Neuron (in vitro differentiated cells): ENCODE measurements around the gene PDE6D.

Experiments
- H2AFZ ChIP-seq: one replicate; pipeline ENCODE4 v1.6.1; 2013; ENCODE audit warnings: low read depth, mild to moderate bottlenecking, inconsistent platforms, low read length, moderate library complexity
- H3K27me3 ChIP-seq: one replicate; pipeline ENCODE4 v1.6.1; 2013; ENCODE audit warnings: low read length; ENCODE audit not compliant: insufficient read depth
- H3K36me3 ChIP-seq: one replicate; pipeline ENCODE4 v1.6.1; 2013; ENCODE audit warnings: low read length; ENCODE audit not compliant: insufficient read depth
- H3K4me1 ChIP-seq: one replicate; pipeline ENCODE4 v1.6.1; 2013; ENCODE audit warnings: low read length; ENCODE audit not compliant: insufficient read depth
- H3K4me3 ChIP-seq: 2 replicates; pipeline ENCODE4 v1.5.1; 2013; ENCODE audit warnings: mild to moderate bottlenecking, low read length, moderate library complexity
- H3K9me3 ChIP-seq: one replicate; pipeline ENCODE4 v1.6.1; 2013; ENCODE audit warnings: low read length

PDE6D gene

GRCh38 chr2:231710799-231711676 lies 70.0 kb downstream of the PDE6D start:
- peak overlapping the region; percentile 83 for H3K4me3 ChIP-seq
- H3K4me1 ChIP-seq = peaks cover 20% of the 10 kb centered on the region
- no peak overlapping the region for H2AFZ ChIP-seq

GRCh38 chr2:231709981-231710798 lies 70.9 kb downstream of the PDE6D start:
- H3K9me3 ChIP-seq = peaks cover 2% of the 10 kb centered on the region
- H3K36me3 ChIP-seq = peaks cover 24% of the 10 kb centered on the region
- H2AFZ ChIP-seq = no peak overlapping the region
- H3K4me1 ChIP-seq = peaks cover 22% of the 10 kb centered on the region
- peak overlapping the region; percentile 83 for H3K4me3 ChIP-seq
- H3K27me3 ChIP-seq = no peaks in the 10 kb centered on the region

More at GRCh38 chr2:231710799-231711676, 70.0 kb downstream of the PDE6D start:
- Histone ChIP-seq H3K27me3 (no peaks in the 10 kb centered on the region), H3K36me3 (peaks cover 24% of the 10 kb centered on the region), H3K9me3 (no peaks in the 10 kb centered on the region)

- Histone ChIP-seq H3K9me3 (peaks cover 4% of the 10 kb centered on the region), H3K4me3 (peak overlapping the region; percentile 83), H3K4me1 (peaks cover 22% of the 10 kb centered on the region), H3K27me3 (no peaks in the 10 kb centered on the region), H3K36me3 (peaks cover 24% of the 10 kb centered on the region), H2AFZ (no peak overlapping the region)
These were observed 71.5 kb downstream of the PDE6D start for GRCh38 chr2:231709636-231709980.

- H3K4me1 ChIP-seq = peaks cover 22% of the 10 kb centered on the region
- H3K4me3 ChIP-seq = peak overlapping the region; percentile 83
- peaks cover 22% of the 10 kb centered on the region for H3K36me3 ChIP-seq
- H3K9me3 ChIP-seq = peaks cover 4% of the 10 kb centered on the region
- H3K27me3 ChIP-seq = no peaks in the 10 kb centered on the region
- no peak overlapping the region for H2AFZ ChIP-seq
These were observed 72.1 kb downstream of the PDE6D start for GRCh38 chr2:231708773-231709635.

GRCh38 chr2:231707927-231708772 lies 72.9 kb downstream of the PDE6D start, which contains the start of gene PTMA:
TSS of gene PTMA (plus strand) at chr2:231708525. CDS start at chr2:231708707, 182 bp downstream.
- peaks cover 15% of the 10 kb centered on the region for H3K36me3 ChIP-seq
- no peaks in the 10 kb centered on the region for H3K27me3 ChIP-seq
- peak within 1 kb of the TSS; percentile 62 for H2AFZ ChIP-seq
- H3K4me1 ChIP-seq = peaks cover 22% of the 10 kb centered on the region
- H3K4me3 ChIP-seq = peak within 1 kb of the TSS; percentile 83
- peaks cover 4% of the 10 kb centered on the region for H3K9me3 ChIP-seq

- H3K27me3 ChIP-seq = no peaks in the 10 kb centered on the region
- H3K4me1 ChIP-seq = peaks cover 22% of the 10 kb centered on the region
- H3K4me3 ChIP-seq = peak overlapping the region; percentile 68
- H2AFZ ChIP-seq = peak overlapping the region; percentile 62
- peaks cover 15% of the 10 kb centered on the region for H3K36me3 ChIP-seq
- peaks cover 4% of the 10 kb centered on the region for H3K9me3 ChIP-seq
These were observed 73.5 kb downstream of the PDE6D start for GRCh38 chr2:231707625-231707926.

- Histone ChIP-seq H3K4me1 (peaks cover 16% of the 10 kb centered on the region), H2AFZ (peak overlapping the region; percentile 76), H3K9me3 (peaks cover 4% of the 10 kb centered on the region), H3K4me3 (peak overlapping the region; percentile 68), H3K27me3 (no peaks in the 10 kb centered on the region), H3K36me3 (peaks cover 9% of the 10 kb centered on the region)
These were observed 74.1 kb downstream of the PDE6D start for GRCh38 chr2:231706731-231707624.

- Histone ChIP-seq H3K4me1 (peaks cover 6% of the 10 kb centered on the region), H3K36me3 (no peaks in the 10 kb centered on the region), H3K9me3 (peaks cover 4% of the 10 kb centered on the region), H3K27me3 (no peaks in the 10 kb centered on the region), H3K4me3 (no peak overlapping the region), H2AFZ (no peak overlapping the region)
These were observed 77.1 kb downstream of the PDE6D start for GRCh38 chr2:231704017-231704416.

- no peaks in the 10 kb centered on the region for H3K27me3 ChIP-seq
- no peak overlapping the region for H2AFZ ChIP-seq
- no peak overlapping the region for H3K4me3 ChIP-seq
- no peaks in the 10 kb centered on the region for H3K36me3 ChIP-seq
- H3K9me3 ChIP-seq = peaks cover 4% of the 10 kb centered on the region
- H3K4me1 ChIP-seq = peaks cover 3% of the 10 kb centered on the region
These were observed 79.4 kb downstream of the PDE6D start for GRCh38 chr2:231701456-231702373.

- Histone ChIP-seq H3K36me3 (no peaks in the 10 kb centered on the region), H3K4me3 (no peak overlapping the region), H3K9me3 (no peaks in the 10 kb centered on the region), H2AFZ (no peak overlapping the region), H3K27me3 (no peaks in the 10 kb centered on the region), H3K4me1 (no peaks in the 10 kb centered on the region)
These were observed 82.1 kb downstream of the PDE6D start for GRCh38 chr2:231699006-231699405.

- no peak overlapping the region for H3K4me3 ChIP-seq
- H3K9me3 ChIP-seq = no peaks in the 10 kb centered on the region
- no peak overlapping the region for H2AFZ ChIP-seq
- no peaks in the 10 kb centered on the region for H3K36me3 ChIP-seq
- H3K4me1 ChIP-seq = no peaks in the 10 kb centered on the region
- H3K27me3 ChIP-seq = no peaks in the 10 kb centered on the region
These were observed 85.1 kb downstream of the PDE6D start for GRCh38 chr2:231696004-231696367.
